HFF-Myc (cell line): ENCODE results near the gene SCFD2.
"Not testable (repeated sequence)": the region's sequence is repeated elsewhere in the genome, so short reads cannot be mapped to it uniquely, and the experiment has no call there.

Source experiments
- DNase-seq: peaks from one replicate; pipeline ENCODE4 v3.0.0-alpha.2; 2011; ENCODE audit warnings: low read depth; ENCODE audit errors: extremely low read depth
- H3K4me3 ChIP-seq: replicated peaks from 2 replicates; pipeline ENCODE4 v1.5.1; 2011; ENCODE audit warnings: low read depth, mild to moderate bottlenecking, control low read depth, low read length
- CTCF ChIP-seq: IDR thresholded peaks from 2 replicates; pipeline ENCODE4 v1.5.1; 2012; ENCODE audit warnings: mild to moderate bottlenecking, low read depth, low read length, control low read depth; ENCODE audit errors: missing control alignments

Gene SCFD2

GRCh38 chr4:53156896-53157295, 209.0 kb downstream of the SCFD2 start:
- no peak for DNase-seq
- no peak overlapping the region for H3K4me3 ChIP-seq
- no peak for TF ChIP-seq CTCF

- no peak for DNase-seq
- TF ChIP-seq CTCF, result no peak
- H3K4me3 ChIP-seq, result no peak overlapping the region
These were observed 213.4 kb downstream of the SCFD2 start for GRCh38 chr4:53152467-53152866.

- TF ChIP-seq CTCF, result no peak
- no peak for DNase-seq
- H3K4me3 ChIP-seq, result no peak overlapping the region
These were observed 214.4 kb downstream of the SCFD2 start for GRCh38 chr4:53151489-53151788.

- no peak overlapping the region for H3K4me3 ChIP-seq
- DNase-seq, result no peak
- TF ChIP-seq CTCF, result no peak
These were observed 215.0 kb downstream of the SCFD2 start for GRCh38 chr4:53150631-53151488.

- H3K4me3 ChIP-seq, result no peak overlapping the region
- no peak for TF ChIP-seq CTCF
- DNase-seq, result no peak
These were observed 218.2 kb downstream of the SCFD2 start for GRCh38 chr4:53147711-53148110.

GRCh38 chr4:53147197-53147596, 218.7 kb downstream of the SCFD2 start:
- no peak overlapping the region for H3K4me3 ChIP-seq
- no peak for DNase-seq
- no peak for TF ChIP-seq CTCF

GRCh38 chr4:53141308-53141707, 224.6 kb downstream of the SCFD2 start:
- no peak overlapping the region for H3K4me3 ChIP-seq
- no peak for DNase-seq
- TF ChIP-seq CTCF, result no peak

GRCh38 chr4:53139256-53139655, 226.6 kb downstream of the SCFD2 start:
- DNase-seq, H3K4me3 ChIP-seq: not testable (repeated sequence)
